HCT116 (cell line): ENCODE results near the gene KCNIP3. TPM values are rescaled to one million over a fixed set of nuclear protein-coding genes. Genes with fewer than 3 reads are reported as not detected.

ENCODE experiments used
- ATAC-seq: fragments of 200-7000 bp; cut with Tn5 transposase; 2 replicates; pipeline ENCODE4 v1.9.1; 2020; ENCODE audit warnings: mild to moderate bottlenecking, moderate library complexity
- BruUV-seq: library from RNA; stranded (reverse); fragments of 400-500 nt; replicated peaks from 2 replicates; lab custom pipeline; 2021; lab: Mats Ljungman, UMichigan
- CTCF ChIA-PET: fragments of 300-600 bp; sonication (Branson Sonifier 250); formaldehyde crosslinking; loops from one replicate; lab custom pipeline; 2021; ENCODE audit warnings: antibody characterized with exemption; lab: Charles Lee
- POLR2A ChIA-PET: fragments of 300-600, 350-600 bp; sonication (Branson Sonifier 250); formaldehyde crosslinking; loops from one replicate; lab custom pipeline; 2021; ENCODE audit warnings: antibody characterized with exemption; lab: Charles Lee
- RAD21 ChIA-PET, 2 experiments: fragments of 300-600 bp; sonication (Branson Sonifier 250); formaldehyde crosslinking; loops; one replicate each; lab custom pipeline; 2023; ENCODE audit warnings: low total read pairs in 2 of 2; ENCODE audit not compliant: uncharacterized antibody in 2 of 2, unreplicated experiment in 2 of 2, low non-redundant PET in 1 of 2; lab: Charles Lee
- DNase-seq: peaks from one replicate; pipeline ENCODE4 v3.0.0-alpha.2; 2010; ENCODE audit warnings: low read depth, low spot score
- H2AFZ ChIP-seq: fragments of 200-600 bp; shearing (Covaris generic), sonication (generic); 2 replicates; pipeline ENCODE4 v1.6.1; 2017; ENCODE audit warnings: low read depth, mixed run types, mixed read lengths, antibody characterized with exemption, low read length; ENCODE audit not compliant: poor library complexity, severe bottlenecking
- H3K27ac ChIP-seq: 2 replicates; pipeline ENCODE4 v1.5.1; 2012; ENCODE audit warnings: low read depth, low read length
- H3K27me3 ChIP-seq: fragments of 200-600 bp; sonication (generic); 2 replicates; pipeline ENCODE4 v1.6.1; 2016; ENCODE audit warnings: mixed run types, low read length, mixed read lengths; ENCODE audit not compliant: insufficient read depth
- H3K36me3 ChIP-seq, 2 experiments: fragments of 200-500 bp in 1 of 2; fragments of 200-600 bp in 1 of 2; sonication (Bioruptor generic) in 1 of 2; sonication (generic) in 1 of 2; 2 replicates each; pipeline versions ENCODE4 v1.5.1 to v1.6.1; 2014 to 2016; ENCODE audit warnings: low read length in 2 of 2, inconsistent platforms in 1 of 2, mixed read lengths in 1 of 2, mixed run types in 1 of 2; ENCODE audit not compliant: insufficient read depth in 2 of 2, control insufficient read depth in 1 of 2
- H3K4me1 ChIP-seq, 2 experiments: fragments of 200-600 bp in 1 of 2; sonication (generic) in 1 of 2; 2 replicates each; pipeline versions ENCODE4 v1.5.1 to v1.6.1; 2012 to 2017; ENCODE audit warnings: low read length in 2 of 2, inconsistent platforms in 1 of 2, mild to moderate bottlenecking in 1 of 2, mixed read lengths in 1 of 2, mixed run types in 1 of 2, moderate library complexity in 1 of 2; ENCODE audit not compliant: insufficient read depth in 2 of 2, control insufficient read depth in 1 of 2
- H3K4me2 ChIP-seq: fragments of 200-600 bp; sonication (generic); 2 replicates; pipeline ENCODE4 v1.6.1; 2017; ENCODE audit warnings: mixed run types, low read length, mixed read lengths
- H3K4me3 ChIP-seq, 2 experiments: fragments of 200-600 bp in 1 of 2; sonication (generic) in 1 of 2; replicated peaks in 1 of 2; 2 replicates each; pipeline ENCODE4 v1.5.1; 2011 to 2016; ENCODE audit warnings: low read length in 2 of 2, control low read depth in 1 of 2, low read depth in 1 of 2, mild to moderate bottlenecking in 1 of 2, mixed read lengths in 1 of 2, mixed run types in 1 of 2
- H3K79me2 ChIP-seq: fragments of 200-600 bp; sonication (generic); 2 replicates; pipeline ENCODE4 v1.6.1; 2017; ENCODE audit warnings: mild to moderate bottlenecking, mixed run types, low read length, moderate library complexity, mixed read lengths; ENCODE audit not compliant: insufficient read depth
- H3K9ac ChIP-seq: fragments of 200-600 bp; sonication (generic); 2 replicates; pipeline ENCODE4 v1.6.1; 2016; ENCODE audit warnings: low read length, mixed read lengths
- H3K9me2 ChIP-seq: fragments of 200-600 bp; sonication (generic), shearing (Covaris generic); 2 replicates; pipeline ENCODE4 v1.6.1; 2017; ENCODE audit warnings: mixed run types, mild to moderate bottlenecking, moderate library complexity; ENCODE audit not compliant: insufficient read depth
- H3K9me3 ChIP-seq, 2 experiments: fragments of 200-500 bp in 1 of 2; fragments of 200-600 bp in 1 of 2; sonication (Bioruptor generic) in 1 of 2; sonication (generic) in 1 of 2; 2 replicates each; pipeline ENCODE4 v1.6.1; 2014 to 2017; ENCODE audit warnings: low read length in 2 of 2, mixed read lengths in 2 of 2, inconsistent platforms in 1 of 2, low read depth in 1 of 2, mild to moderate bottlenecking in 1 of 2, mixed run types in 1 of 2, moderate library complexity in 1 of 2; ENCODE audit not compliant: control insufficient read depth in 1 of 2, insufficient read depth in 1 of 2
- H4K20me1 ChIP-seq: fragments of 200-600 bp; sonication (generic), shearing (Covaris generic); 2 replicates; pipeline ENCODE4 v1.6.1; 2017; ENCODE audit warnings: mixed run types, mild to moderate bottlenecking, moderate library complexity; ENCODE audit not compliant: insufficient read depth
- CEBPB ChIP-seq: IDR thresholded peaks from 2 replicates; pipeline ENCODE4 v1.6.1; 2012; ENCODE audit warnings: low read depth
- EZH2phosphoT487 ChIP-seq: fragments of 200-600 bp; IDR thresholded peaks from 2 replicates; pipeline ENCODE4 v1.6.1; 2018; ENCODE audit warnings: antibody characterized with exemption, borderline replicate concordance
- FOSL1 ChIP-seq: IDR thresholded peaks from 2 replicates; pipeline ENCODE4 v1.6.1; 2012; ENCODE audit warnings: low read depth
- POLR2A ChIP-seq: IDR thresholded peaks from 2 replicates; pipeline ENCODE4 v1.7.0; 2011; ENCODE audit warnings: borderline replicate concordance; ENCODE audit not compliant: insufficient read depth, insufficient read length; ENCODE audit errors: extremely low read depth
- POLR2AphosphoS5 ChIP-seq: IDR thresholded peaks from 2 replicates; pipeline ENCODE4 v1.6.1; 2011; ENCODE audit warnings: mild to moderate bottlenecking, low read depth, low read length, moderate library complexity
- SP1 ChIP-seq: IDR thresholded peaks from 2 replicates; pipeline ENCODE4 v1.6.1; 2012; ENCODE audit warnings: low read depth
- SRF ChIP-seq: IDR thresholded peaks from 2 replicates; pipeline ENCODE4 v1.6.1; 2012; ENCODE audit warnings: low read depth
- TCF7L2 ChIP-seq: IDR thresholded peaks from 2 replicates; pipeline ENCODE4 v1.7.0; 2011; ENCODE audit warnings: borderline replicate concordance, inconsistent platforms; ENCODE audit not compliant: insufficient read depth, insufficient read length; ENCODE audit errors: extremely low read depth
- intact Hi-C: fragments of 100-400 bp; cut with micrococcal nuclease; formaldehyde crosslinking; loops from 2 replicates; pipeline ENCODE4 v1.10.0; 2022
- total RNA-seq: library from RNA; stranded (reverse); gene quantifications from one replicate; pipeline ENCODE4 v1.2.1, GENCODE V29; 2021; ENCODE audit not compliant: unreplicated experiment
- TF ChIP-seq, protein P1 (sequence below), 3 experiments: fragments of 200-600 bp in 1 of 3; sonication (generic) in 1 of 3; IDR thresholded peaks in 2 of 3; conservative IDR thresholded peaks in 1 of 3; 2 replicates each; pipeline ENCODE4 v1.5.1; 2012 to 2017; ENCODE audit warnings: low read depth in 2 of 3, low read length in 2 of 3, antibody characterized with exemption in 1 of 3, borderline replicate concordance in 1 of 3, control low read depth in 1 of 3, mild to moderate bottlenecking in 1 of 3, mixed read lengths in 1 of 3, mixed run types in 1 of 3, moderate library complexity in 1 of 3; ENCODE audit not compliant: insufficient read depth in 1 of 3
- TF ChIP-seq, protein P2 (sequence below): IDR thresholded peaks from 2 replicates; pipeline ENCODE4 v1.6.1; 2012
- TF ChIP-seq, protein P3 (sequence below): IDR thresholded peaks from 2 replicates; pipeline ENCODE4 v1.6.1; 2012; ENCODE audit warnings: low read depth
- TF ChIP-seq, protein P4 (sequence below): IDR thresholded peaks from 2 replicates; pipeline ENCODE4 v1.6.1; 2011; ENCODE audit warnings: mild to moderate bottlenecking, low read length, moderate library complexity; ENCODE audit not compliant: insufficient replicate concordance; ENCODE audit errors: extremely low read depth

Gene KCNIP3
- total RNA-seq, 1 experiment from 2014 or later: 3.1 TPM

DNA sequence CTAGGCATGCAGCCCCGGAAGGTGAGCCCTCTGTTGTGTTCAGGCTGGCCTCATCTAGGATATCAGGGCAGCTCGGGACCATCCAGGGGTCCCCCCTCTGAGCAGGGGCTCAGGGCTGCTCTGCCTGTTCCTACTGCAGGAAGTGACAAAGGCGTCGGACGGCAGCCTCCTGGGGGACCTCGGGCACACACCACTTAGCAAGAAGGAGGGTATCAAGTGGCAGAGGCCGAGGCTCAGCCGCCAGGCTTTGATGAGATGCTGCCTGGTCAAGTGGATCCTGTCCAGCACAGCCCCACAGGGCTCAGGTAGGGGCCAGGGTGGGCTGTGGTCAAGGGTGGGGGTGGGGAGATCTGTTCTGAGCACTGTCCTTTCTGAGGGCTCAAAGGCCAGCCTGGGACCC lies 13.1 kb downstream of the KCNIP3 start (continued):
- no peak for TF ChIP-seq POLR2A
- TF ChIP-seq SRF: no peak
- TF ChIP-seq TCF7L2: no peak
- TF ChIP-seq, protein P1, sequence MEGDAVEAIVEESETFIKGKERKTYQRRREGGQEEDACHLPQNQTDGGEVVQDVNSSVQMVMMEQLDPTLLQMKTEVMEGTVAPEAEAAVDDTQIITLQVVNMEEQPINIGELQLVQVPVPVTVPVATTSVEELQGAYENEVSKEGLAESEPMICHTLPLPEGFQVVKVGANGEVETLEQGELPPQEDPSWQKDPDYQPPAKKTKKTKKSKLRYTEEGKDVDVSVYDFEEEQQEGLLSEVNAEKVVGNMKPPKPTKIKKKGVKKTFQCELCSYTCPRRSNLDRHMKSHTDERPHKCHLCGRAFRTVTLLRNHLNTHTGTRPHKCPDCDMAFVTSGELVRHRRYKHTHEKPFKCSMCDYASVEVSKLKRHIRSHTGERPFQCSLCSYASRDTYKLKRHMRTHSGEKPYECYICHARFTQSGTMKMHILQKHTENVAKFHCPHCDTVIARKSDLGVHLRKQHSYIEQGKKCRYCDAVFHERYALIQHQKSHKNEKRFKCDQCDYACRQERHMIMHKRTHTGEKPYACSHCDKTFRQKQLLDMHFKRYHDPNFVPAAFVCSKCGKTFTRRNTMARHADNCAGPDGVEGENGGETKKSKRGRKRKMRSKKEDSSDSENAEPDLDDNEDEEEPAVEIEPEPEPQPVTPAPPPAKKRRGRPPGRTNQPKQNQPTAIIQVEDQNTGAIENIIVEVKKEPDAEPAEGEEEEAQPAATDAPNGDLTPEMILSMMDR (IDR thresholded peaks at IDR 0.05 in 2 of 3, conservative IDR thresholded peaks at IDR 0.05 in 1 of 3; ENCODE audit: borderline replicate concordance in 1 of 3, insufficient read depth in 1 of 3, low read depth in 2 of 3, low read length in 2 of 3): no peak

DNA sequence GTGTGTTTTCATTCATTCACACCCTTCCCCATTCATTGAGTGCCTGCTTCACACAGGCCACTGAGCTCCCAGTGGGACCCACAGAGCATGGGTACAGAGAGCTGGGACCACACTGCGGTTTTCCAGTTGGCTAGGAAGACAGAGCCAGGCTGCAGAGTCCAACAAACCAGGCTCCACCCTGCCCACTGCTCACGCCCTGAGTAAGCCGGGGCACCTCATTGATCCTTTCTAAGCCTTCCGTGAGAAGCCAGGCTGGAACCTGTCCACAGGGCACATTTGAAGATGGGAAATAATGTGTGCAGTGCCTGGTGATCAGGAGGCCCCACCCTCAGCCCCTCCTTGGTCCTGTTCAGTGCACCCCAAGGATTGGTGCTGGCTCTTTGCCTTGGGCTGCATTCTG lies 13.5 kb downstream of the KCNIP3 start:
- CTCF ChIA-PET: no interaction called here
- RAD21 ChIA-PET: no interaction called here

More for the DNA sequence above, 13.5 kb downstream of the KCNIP3 start:
- POLR2A ChIA-PET: no interaction called here
- no peak overlapping the region for H2AFZ ChIP-seq
- no peaks in the 10 kb centered on the region for H4K20me1 ChIP-seq
- no peaks in the 10 kb centered on the region for H3K79me2 ChIP-seq
- TF ChIP-seq, protein P2, sequence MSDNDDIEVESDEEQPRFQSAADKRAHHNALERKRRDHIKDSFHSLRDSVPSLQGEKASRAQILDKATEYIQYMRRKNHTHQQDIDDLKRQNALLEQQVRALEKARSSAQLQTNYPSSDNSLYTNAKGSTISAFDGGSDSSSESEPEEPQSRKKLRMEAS: no peak
- TF ChIP-seq POLR2AphosphoS5 (no peak), SP1 (no peak), EZH2phosphoT487 (no peak), TCF7L2 (no peak), CEBPB (no peak), FOSL1 (no peak)
- TF ChIP-seq, protein P1 (IDR thresholded peaks at IDR 0.05 in 2 of 3, conservative IDR thresholded peaks at IDR 0.05 in 1 of 3; ENCODE audit: borderline replicate concordance in 1 of 3, insufficient read depth in 1 of 3, low read depth in 2 of 3, low read length in 2 of 3): no peak
- TF ChIP-seq, protein P3, sequence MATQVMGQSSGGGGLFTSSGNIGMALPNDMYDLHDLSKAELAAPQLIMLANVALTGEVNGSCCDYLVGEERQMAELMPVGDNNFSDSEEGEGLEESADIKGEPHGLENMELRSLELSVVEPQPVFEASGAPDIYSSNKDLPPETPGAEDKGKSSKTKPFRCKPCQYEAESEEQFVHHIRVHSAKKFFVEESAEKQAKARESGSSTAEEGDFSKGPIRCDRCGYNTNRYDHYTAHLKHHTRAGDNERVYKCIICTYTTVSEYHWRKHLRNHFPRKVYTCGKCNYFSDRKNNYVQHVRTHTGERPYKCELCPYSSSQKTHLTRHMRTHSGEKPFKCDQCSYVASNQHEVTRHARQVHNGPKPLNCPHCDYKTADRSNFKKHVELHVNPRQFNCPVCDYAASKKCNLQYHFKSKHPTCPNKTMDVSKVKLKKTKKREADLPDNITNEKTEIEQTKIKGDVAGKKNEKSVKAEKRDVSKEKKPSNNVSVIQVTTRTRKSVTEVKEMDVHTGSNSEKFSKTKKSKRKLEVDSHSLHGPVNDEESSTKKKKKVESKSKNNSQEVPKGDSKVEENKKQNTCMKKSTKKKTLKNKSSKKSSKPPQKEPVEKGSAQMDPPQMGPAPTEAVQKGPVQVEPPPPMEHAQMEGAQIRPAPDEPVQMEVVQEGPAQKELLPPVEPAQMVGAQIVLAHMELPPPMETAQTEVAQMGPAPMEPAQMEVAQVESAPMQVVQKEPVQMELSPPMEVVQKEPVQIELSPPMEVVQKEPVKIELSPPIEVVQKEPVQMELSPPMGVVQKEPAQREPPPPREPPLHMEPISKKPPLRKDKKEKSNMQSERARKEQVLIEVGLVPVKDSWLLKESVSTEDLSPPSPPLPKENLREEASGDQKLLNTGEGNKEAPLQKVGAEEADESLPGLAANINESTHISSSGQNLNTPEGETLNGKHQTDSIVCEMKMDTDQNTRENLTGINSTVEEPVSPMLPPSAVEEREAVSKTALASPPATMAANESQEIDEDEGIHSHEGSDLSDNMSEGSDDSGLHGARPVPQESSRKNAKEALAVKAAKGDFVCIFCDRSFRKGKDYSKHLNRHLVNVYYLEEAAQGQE: no peak
- TF ChIP-seq, protein P4, sequence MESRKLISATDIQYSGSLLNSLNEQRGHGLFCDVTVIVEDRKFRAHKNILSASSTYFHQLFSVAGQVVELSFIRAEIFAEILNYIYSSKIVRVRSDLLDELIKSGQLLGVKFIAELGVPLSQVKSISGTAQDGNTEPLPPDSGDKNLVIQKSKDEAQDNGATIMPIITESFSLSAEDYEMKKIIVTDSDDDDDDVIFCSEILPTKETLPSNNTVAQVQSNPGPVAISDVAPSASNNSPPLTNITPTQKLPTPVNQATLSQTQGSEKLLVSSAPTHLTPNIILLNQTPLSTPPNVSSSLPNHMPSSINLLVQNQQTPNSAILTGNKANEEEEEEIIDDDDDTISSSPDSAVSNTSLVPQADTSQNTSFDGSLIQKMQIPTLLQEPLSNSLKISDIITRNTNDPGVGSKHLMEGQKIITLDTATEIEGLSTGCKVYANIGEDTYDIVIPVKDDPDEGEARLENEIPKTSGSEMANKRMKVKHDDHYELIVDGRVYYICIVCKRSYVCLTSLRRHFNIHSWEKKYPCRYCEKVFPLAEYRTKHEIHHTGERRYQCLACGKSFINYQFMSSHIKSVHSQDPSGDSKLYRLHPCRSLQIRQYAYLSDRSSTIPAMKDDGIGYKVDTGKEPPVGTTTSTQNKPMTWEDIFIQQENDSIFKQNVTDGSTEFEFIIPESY: no peak
- no peaks in the 10 kb centered on the region for H3K27me3 ChIP-seq
- no peak for DNase-seq
- BruUV-seq: no TSS peak
- no peaks in the 10 kb centered on the region for H3K9me3 ChIP-seq
- ATAC-seq: no peak
- intact Hi-C loops: no loop called here
- no peak overlapping the region for H3K4me2 ChIP-seq
- H3K36me3 ChIP-seq: no peaks in the 10 kb centered on the region
- no peak overlapping the region for H3K4me3 ChIP-seq
- H3K9me2 ChIP-seq: no peaks in the 10 kb centered on the region
- peaks cover 10 to 20% of the 10 kb centered on the region in 2 experiments; a peak in 2 of 4 replicates for H3K4me1 ChIP-seq
- no peak overlapping the region for H3K27ac ChIP-seq
- H3K9ac ChIP-seq: no peak overlapping the region
